ENCODE data around the gene ZNF618. TPM values are rescaled to one million over a fixed set of nuclear protein-coding genes. Genes with fewer than 3 reads are reported as not detected.

Gene ZNF618
- total RNA-seq, 1 experiment from 2014 or later, result 29.4 TPM

GRCh38 chr9:114035845-114036801, 160.0 kb downstream of the ZNF618 start:
- DNase-seq (ENCODE audit: low spot score), result no peak
- POLR2A ChIA-PET (ENCODE audit: low non-redundant PET), result no interaction called here
- no peaks in the 10 kb centered on the region for H3K27me3 ChIP-seq (replicated peaks; ENCODE audit: insufficient read depth, low read depth, low read length, poor library complexity)
- no peak overlapping the region for H3K27ac ChIP-seq (ENCODE audit: low read depth, low read length, poor library complexity, severe bottlenecking)
- BruUV-seq (replicated peaks), result no TSS peak
- intact Hi-C loops (cut with micrococcal nuclease; ENCODE audit: unreplicated experiment), result no loop called here
- H3K36me3 ChIP-seq (ENCODE audit: insufficient read depth, low read length, poor library complexity, severe bottlenecking), result peaks cover 12% of the 10 kb centered on the region
- peaks cover 7% of the 10 kb centered on the region for H3K4me1 ChIP-seq (ENCODE audit: insufficient read depth, low read length, poor library complexity, severe bottlenecking)
- H3K9me3 ChIP-seq (ENCODE audit: low read depth, low read length, poor library complexity, severe bottlenecking), result no peaks in the 10 kb centered on the region
- H3K4me3 ChIP-seq (ENCODE audit: low read depth, low read length, poor library complexity, severe bottlenecking), result no peak overlapping the region
- TF ChIP-seq EZH2 (IDR thresholded peaks at IDR 0.05; ENCODE audit: borderline replicate concordance, low read depth, low read length, poor library complexity, severe bottlenecking) (no peak), CTCF (conservative IDR thresholded peaks at IDR 0.05; ENCODE audit: low read depth, low read length) (no peak)
- CTCF ChIA-PET, result no interaction called here

- Histone ChIP-seq H3K4me1 (ENCODE audit: insufficient read depth, low read length, poor library complexity, severe bottlenecking) (peaks cover 7% of the 10 kb centered on the region), H3K36me3 (ENCODE audit: insufficient read depth, low read length, poor library complexity, severe bottlenecking) (peaks cover 12% of the 10 kb centered on the region), H3K27ac (ENCODE audit: low read depth, low read length, poor library complexity, severe bottlenecking) (no peak overlapping the region), H3K27me3 (replicated peaks; ENCODE audit: insufficient read depth, low read depth, low read length, poor library complexity) (no peaks in the 10 kb centered on the region), H3K4me3 (ENCODE audit: low read depth, low read length, poor library complexity, severe bottlenecking) (no peak overlapping the region), H3K9me3 (ENCODE audit: low read depth, low read length, poor library complexity, severe bottlenecking) (no peaks in the 10 kb centered on the region)
- ChIA-PET POLR2A (ENCODE audit: low non-redundant PET) (no interaction called here), CTCF (no interaction called here)
- no peak for DNase-seq (ENCODE audit: low spot score)
- BruUV-seq (replicated peaks), result no TSS peak
- TF ChIP-seq EZH2 (IDR thresholded peaks at IDR 0.05; ENCODE audit: borderline replicate concordance, low read depth, low read length, poor library complexity, severe bottlenecking) (no peak), CTCF (conservative IDR thresholded peaks at IDR 0.05; ENCODE audit: low read depth, low read length) (no peak)
- intact Hi-C loops (cut with micrococcal nuclease; ENCODE audit: unreplicated experiment), result no loop called here
Observed at GRCh38 chr9:114037249-114037648, 161.1 kb downstream of the ZNF618 start.

- Histone ChIP-seq H3K9me3 (ENCODE audit: low read depth, low read length, poor library complexity, severe bottlenecking) (no peaks in the 10 kb centered on the region), H3K27me3 (replicated peaks; ENCODE audit: insufficient read depth, low read depth, low read length, poor library complexity) (no peaks in the 10 kb centered on the region), H3K36me3 (ENCODE audit: insufficient read depth, low read length, poor library complexity, severe bottlenecking) (peaks cover 12% of the 10 kb centered on the region), H3K4me1 (ENCODE audit: insufficient read depth, low read length, poor library complexity, severe bottlenecking) (peaks cover 7% of the 10 kb centered on the region), H3K27ac (ENCODE audit: low read depth, low read length, poor library complexity, severe bottlenecking) (no peak overlapping the region), H3K4me3 (ENCODE audit: low read depth, low read length, poor library complexity, severe bottlenecking) (no peak overlapping the region)
- POLR2A ChIA-PET (ENCODE audit: low non-redundant PET), result no interaction called here
- intact Hi-C loops (cut with micrococcal nuclease; ENCODE audit: unreplicated experiment), result no loop called here
- TF ChIP-seq CTCF (conservative IDR thresholded peaks at IDR 0.05; ENCODE audit: low read depth, low read length) (no peak), EZH2 (IDR thresholded peaks at IDR 0.05; ENCODE audit: borderline replicate concordance, low read depth, low read length, poor library complexity, severe bottlenecking) (no peak)
- no TSS peak for BruUV-seq (replicated peaks)
- CTCF ChIA-PET, result no interaction called here
- DNase-seq (ENCODE audit: low spot score), result peak; percentile 37
Observed at GRCh38 chr9:114037961-114038723, 162.0 kb downstream of the ZNF618 start.

Data from A673 (cell line).